GM11168 (cell line): ENCODE data around the gene NSD2.

Experiments
- in situ Hi-C: fragments of 300-500 bp; cut with MboI; formaldehyde crosslinking; loops from one replicate; pipeline ENCODE4 v1.12.0; 2022; ENCODE audit warnings: low sequenced_read_pairs; ENCODE audit not compliant: unreplicated experiment

Gene NSD2

DNA sequence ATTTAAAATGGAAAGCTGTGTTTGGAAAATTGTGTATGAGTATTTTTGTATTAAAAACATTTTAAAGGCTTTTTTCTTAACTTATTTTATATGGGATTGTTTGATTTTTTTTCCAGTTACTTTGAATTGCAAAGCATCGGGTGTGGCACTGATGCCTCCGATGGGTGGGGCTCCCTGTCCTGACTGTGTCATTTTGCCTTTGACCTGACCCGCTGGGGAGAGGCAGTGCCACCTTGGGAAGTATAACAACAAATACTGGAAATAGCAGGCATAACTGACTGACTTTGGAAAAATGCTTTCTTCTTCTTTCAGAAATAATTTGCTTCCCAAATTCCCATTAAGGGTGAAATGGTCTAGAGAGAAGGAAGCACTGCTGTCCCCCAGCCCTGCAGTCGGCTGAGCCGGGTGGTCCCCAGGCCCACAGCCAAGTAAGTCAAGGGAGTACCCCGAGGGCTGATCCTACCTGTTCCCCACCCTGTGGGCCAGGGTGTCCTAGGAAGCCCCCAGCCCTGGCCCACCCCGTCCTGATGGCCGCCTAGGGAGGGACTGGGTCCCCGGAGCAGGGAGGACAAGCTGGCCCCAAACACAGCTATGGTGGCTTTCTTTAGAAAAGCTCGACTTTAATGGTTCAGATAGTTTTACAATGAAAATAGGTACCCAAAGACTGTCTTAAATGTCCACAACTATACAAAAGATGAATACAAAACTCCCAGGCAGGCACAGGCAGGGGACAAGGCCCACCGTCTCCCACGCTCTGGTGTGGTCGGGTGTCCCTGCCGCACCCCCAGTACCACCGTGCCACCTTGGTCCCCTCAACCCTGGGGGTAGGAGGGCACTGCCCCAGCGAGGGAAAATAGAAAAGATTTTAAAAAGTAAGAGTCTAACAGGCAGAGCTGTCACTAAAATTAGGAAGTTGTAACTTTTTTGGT, 111.2 kb downstream of the NSD2 start:
- in situ Hi-C loops, result no loop called here

DNA sequence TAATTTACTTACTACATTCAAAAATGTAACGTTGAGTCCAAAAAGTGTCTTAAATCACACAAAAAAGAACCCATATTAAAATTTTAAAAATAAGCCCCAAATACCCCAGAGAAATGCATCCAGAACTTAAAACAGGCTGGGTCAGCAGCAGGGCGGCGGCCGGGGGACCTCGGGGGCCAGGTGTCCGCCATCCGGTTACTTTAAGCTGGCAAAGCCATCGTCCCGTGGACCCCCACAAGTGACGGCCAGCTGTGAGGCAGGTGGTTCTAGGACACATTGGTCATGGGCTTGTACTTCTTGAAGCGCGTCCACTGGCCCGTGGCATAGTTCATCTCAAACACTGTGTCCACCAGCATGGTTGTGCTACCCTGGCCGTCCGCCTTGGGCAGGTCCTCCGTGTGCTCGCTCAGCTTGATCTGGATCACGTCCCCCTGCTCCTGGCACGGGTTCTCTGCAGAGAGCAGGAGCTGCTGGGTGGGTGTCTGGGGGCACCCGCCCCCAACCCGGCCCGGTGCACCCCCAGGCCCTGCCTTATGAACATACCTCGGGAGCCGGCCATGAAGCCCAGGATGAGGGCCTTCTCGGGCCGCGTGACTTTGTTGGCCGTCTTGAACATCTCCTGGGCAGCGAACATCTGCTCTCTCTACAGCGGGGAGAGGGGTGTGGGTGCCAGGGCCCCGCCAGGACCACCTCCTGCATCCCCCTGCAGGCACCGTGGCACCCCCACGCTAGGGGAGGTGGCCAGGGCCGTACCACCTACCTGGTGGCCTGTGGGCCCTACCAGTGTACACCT, 112.1 kb downstream of the NSD2 start:
- in situ Hi-C loops, result no loop called here

DNA sequence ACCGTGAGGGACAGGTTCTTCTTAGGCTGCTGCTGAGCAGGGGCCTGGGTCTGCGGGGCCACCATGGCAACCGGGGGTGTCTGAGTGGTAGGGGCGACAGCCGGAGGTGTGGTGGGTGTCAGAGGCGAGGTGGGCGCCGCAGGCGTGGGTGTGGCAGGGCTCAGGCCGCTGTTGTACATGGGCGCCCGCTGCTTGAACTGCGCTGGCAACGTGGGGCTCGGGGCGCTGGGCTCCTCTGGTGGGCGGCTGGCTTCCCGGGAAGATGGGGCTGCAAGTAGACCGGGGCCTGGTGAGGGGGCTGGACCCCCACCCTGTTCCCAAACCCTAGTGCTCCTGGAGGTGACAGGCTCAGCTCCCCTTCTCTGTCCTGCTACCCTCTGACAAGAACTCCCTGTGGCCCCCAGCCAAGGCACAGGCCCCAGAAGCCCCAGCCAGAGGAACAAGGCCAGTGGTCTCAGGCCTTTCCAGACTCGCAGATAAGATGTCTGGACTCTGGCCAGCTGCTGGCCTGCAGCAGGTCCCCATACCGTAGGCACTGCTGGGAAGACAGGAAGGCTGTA, 112.7 kb downstream of the NSD2 start:
- in situ Hi-C loops, result no loop called here

DNA sequence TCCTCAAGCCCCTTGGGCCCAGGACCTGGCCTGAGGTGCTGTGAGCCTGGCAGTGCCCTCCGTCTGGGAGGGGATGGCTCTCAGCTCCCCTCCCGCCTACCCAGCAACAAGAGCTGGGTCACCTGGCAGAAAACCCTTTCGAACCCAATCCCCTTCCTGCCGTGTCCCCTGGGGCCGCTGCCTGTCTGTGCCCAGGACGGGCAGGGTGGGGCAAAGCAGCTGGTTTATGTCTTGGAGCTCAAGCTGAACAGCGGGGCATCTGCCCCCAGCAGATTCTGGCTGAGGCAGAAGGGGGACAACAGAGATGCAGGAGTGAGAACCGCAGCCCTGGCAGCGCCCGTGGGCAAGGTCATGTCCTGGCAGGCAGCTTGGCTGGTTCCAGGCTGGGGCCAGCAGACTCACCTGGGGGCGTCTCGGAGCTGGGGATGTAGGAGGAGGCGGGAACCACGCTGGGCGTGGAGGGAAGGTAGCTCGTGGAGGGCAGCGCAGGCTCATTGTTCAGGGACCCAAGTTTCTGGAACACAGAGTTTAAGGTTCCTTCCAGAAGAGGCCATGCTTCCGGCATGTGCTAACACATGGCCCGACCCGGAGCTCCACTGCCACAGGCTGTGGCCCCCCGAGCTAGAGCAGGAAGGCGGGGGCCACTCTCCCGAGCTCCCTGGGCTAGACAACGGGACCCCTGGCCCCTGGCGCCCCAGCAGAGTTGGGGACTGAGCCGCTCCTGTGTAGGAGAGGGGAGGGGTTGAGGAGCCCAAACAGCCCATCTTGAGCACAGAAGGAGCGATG, 113.4 kb downstream of the NSD2 start:
- in situ Hi-C loops, result no loop called here

DNA sequence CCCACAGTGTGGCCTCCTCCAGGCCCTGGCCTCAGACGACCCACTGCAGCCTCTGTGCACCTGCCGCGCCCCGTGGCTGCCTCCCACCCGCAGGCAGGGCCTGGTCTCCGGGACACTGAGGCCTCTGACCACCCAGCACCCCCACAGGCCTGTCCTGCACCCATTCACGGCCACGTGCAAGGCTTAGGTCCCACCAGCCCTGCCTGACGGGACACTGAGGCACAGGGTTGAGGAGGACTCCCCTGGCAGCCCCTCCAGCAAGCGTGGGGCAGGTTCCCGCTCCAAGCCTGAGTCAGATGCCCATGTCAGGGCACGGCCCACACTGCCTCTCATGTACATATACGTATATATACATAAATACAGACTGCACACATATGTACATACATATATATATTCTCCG, 114.1 kb downstream of the NSD2 start:
- in situ Hi-C loops, result no loop called here

DNA sequence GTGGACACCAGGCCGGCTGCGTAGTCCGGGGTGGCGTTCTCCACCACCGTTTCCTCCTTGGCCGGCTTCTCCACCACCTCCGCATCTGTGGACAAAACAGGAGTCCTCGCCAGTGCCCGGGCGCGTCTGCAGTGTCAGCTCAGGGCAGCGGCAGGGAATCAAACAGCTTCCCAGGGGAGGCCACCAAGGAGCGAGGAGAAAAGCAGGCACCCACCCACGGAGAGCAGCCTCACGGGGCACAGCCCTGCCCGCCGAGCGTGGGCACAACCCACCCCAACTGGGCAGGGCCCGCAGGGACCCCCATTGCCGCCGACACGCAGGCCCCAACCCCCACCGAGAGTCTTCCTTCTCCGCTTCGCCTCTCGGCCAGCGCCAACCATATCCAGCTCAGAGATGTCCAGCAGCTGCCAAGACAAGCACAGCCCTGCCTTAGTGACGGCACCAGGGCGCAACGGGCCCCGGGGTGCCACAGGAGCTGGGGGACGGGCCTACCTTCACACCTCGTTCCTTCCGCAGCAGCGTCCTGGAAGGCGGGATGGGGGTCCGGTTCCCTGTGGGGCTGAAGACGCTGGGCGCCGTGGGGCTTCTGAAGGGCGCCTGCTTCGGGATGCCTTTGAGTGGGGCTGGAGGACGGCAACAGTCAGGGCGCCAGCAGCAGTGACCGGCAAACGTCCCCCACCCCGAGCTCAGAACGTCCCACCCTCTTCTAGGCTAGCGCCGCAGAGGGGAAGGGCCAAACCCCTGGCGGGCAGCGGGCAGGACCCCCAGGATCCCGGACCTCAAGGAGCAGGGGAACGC, 114.8 kb downstream of the NSD2 start:
- in situ Hi-C loops, result no loop called here

DNA sequence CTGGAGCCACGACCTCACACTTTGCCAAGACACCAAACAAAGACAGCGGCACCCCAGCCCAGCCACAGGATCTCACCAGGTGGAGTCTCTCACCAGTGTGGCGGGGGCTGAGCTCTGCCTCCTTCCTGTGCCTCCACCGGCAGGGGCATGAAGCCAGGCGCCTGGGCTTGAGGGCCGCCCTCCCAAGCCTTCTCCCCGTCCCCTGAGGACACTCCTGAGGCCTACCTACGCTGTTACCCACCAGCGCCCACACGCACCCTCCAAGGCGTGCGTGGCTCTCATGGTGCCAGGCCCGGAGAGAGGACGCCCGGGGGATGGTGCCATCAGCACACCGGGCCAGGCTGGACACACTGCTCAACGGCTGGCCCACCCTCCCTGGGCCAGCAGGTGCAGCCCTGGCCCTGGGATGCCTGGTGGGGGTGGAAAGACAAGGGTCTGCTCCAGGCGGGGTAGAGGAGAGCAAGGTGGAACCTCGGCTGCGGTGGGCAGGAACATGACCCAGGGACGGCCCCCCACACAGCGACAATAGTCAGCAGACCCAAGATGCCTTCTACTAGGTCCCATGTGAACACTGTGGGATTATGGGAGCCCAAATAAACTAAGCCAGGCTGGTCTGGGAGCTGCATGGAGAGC, 115.5 kb downstream of the NSD2 start:
- in situ Hi-C loops, result no loop called here

DNA sequence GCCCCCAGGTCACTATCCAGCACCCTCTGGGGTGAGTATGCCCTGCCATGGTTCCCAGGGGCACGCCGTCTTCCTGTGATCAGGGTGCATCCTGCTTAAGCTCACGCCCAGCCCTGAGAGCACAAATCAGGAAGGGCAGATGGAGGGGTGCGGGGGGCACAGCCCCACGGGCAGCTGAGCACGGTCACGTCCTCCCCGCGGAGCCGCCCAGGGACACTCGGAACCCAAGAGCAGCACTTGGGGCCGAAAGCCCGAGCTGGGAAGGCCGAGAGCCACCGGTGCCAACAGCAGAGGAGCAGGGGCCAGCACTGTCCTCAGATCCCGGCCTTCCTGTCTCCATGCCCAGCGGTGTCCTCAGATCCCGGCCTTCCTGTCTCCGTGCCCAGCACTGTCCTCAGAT, 116.1 kb downstream of the NSD2 start:
- in situ Hi-C loops, result no loop called here

DNA sequence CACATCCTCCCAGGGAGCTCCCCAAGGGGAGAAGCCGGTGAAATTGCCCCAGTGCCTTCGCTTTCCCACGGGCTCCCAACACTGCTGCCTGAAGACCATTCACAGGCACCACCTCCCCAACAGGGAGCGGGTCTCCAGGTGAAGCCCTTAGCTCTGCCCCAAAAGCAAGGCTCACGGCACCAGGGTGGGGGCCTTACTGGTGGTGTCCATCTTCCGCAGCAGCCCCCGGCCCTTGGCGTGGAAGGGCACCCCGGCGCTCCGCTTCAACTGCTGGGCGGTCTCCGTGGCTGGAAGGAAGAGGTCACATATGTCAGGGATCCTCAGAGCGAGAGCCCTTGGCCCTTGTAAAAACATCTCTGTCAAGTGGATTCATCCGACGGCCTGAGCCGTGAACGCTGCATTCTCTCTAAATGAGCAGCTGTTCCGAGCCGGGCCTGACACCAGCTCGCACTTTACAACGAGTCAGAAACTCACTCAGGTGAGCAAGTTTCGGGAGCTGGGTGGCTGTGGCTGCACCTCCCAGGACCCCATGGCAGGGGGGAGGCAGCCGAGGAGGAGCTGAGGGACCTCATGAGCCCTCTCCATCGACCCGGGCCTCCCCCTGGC, 116.6 kb downstream of the NSD2 start:
- in situ Hi-C loops, result no loop called here

DNA sequence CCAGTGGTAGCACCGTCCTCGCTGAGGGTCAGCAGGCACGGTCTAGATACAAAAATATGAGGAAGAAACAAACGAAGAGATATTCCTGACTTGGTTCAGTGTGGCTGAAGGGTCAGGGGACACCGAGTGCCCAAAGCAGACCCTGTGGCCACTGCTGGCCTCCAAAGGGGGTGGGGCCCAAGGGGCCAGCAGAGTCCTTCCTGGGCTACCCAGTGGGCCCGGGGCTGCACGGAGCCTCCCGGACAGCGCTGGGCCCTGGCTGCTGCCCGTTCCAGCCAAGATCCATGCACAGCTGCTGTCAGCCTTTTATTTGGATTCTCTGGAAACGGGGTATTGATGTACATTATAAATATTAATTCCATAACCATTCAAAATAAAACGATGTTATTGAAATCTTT, 117.1 kb downstream of the NSD2 start:
- in situ Hi-C loops, result no loop called here

DNA sequence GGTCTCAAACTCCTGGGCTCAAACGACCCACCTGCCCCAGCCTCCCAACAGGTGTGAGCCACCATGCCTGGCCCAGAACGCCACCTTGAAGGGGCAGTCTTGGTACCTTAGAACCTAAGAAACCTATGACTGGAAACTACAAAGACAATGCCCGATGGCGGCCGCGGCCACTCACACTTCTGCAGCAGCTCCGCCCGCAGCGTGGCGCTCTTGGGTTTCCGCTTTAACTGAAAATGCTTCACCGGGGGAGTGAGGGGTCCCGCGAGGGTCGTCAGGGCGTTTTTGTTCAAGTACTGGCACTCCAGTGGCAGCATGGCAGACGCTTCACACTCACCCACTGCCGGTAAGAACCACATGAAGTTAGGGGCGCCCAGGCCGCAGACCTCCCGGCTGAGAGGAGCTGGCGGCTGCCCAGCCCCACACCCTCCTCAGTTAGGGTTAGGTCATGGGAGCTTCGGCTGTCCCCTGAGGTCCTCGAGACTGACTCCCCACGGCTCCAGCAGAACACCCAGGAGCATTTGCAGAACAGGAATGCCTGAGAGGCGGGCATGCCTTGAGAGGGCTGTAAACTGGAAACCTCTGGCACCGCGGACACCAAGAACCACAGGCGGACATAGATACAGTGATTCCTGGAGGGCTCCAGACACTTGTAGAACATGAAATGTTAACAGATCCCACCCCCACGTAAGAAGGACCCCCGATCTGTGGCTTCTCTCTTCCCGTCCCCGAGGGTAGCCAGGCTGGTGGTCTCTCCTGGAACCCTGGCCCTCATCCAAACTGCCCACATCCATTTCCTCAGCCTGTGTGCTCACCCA, 118.5 kb downstream of the NSD2 start:
- in situ Hi-C loops, result no loop called here

DNA sequence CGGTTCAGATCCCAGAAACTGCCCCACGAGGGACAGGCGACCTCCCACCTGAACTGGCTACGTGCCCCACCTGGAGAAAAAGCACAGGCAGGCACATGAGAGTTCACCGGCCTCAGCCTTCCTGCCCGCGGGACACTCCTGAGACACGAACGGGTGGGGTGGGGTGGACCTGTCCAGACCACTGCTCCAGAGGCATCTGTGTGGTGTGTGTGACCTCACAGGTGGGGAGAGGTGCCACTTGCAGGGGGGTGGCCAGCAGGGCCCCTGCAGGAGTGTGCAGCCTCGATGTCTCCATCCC, 119.1 kb downstream of the NSD2 start:
- in situ Hi-C loops, result no loop called here

DNA sequence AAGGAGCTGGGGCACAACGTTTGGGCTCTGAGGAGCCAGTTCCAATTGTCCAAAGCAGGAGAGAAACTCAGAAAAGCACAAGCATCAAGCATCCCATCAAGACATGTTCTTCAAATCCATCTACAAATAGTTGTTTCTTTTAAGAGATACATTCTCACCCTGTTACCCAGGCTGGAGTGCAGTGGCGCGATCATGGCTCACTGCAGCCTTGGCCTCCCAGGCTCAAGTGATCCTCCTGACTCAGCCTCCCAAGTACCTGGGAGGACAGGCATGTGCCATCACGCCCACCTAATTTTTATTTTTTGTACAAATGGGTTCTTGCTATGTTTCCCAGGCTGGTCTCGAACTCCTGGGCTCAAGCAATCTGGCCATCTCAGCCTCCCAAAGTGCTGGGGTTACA, 119.5 kb downstream of the NSD2 start:
- in situ Hi-C loops, result no loop called here

DNA sequence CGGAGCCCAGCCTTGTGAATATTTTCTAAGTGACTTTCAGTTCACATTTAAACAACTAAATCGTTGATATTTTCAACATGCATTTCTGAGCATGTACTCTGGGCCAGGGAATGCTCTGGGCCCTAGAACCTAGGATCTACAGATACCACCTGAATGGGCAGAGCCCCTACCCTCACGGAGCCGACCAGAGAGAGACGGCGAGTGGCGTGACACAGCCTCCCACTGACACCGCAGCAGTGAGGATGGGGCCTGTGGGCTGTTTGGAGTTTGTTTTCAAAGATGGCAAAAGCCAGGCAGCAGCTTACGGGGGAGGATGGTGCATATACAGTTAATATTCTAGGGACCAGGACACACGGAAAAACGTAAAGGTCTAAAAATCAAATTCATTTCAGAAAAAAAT, 119.9 kb downstream of the NSD2 start:
- in situ Hi-C loops, result no loop called here

DNA sequence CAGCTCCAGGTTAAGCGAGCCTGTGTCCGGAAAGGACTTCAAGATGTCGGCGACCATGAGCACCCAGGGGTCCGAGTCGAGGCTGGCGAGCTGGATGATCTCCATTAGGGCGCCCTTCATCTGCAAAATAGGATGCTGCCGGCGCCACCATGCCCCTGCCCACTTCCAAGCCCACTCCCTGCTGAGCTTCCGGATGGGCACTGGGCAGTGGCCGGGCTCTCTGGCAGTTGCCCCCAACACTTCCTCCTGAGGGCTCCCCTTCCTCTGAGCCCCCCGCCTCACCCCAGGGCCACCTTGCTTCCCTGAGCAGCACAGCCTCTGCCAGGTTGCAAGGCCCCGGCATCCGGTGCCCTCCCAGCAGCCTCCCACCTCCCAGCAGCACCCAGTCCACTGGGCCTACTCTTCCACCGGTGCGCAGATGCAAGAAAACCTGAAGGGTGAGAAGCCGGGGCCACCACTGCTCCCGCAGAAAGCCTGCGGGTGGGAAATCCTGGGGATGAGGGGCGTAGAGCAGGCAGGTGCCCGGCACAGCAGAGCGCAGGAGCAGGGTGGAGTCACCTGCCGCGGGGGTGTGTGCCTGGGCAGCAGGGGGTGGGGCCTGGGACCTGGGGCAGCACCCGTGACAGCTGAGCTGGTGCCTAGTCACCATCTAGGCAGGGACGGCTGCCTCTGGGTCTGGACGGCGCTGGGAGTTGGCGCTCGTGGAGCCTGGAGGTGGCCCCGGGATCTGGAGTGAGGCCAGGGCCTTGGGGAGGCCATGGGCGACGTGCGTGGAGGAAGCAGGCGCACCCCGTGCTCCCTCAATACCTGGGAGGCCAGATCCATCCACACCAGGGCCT, 120.6 kb downstream of the NSD2 start:
- in situ Hi-C loops, result no loop called here

DNA sequence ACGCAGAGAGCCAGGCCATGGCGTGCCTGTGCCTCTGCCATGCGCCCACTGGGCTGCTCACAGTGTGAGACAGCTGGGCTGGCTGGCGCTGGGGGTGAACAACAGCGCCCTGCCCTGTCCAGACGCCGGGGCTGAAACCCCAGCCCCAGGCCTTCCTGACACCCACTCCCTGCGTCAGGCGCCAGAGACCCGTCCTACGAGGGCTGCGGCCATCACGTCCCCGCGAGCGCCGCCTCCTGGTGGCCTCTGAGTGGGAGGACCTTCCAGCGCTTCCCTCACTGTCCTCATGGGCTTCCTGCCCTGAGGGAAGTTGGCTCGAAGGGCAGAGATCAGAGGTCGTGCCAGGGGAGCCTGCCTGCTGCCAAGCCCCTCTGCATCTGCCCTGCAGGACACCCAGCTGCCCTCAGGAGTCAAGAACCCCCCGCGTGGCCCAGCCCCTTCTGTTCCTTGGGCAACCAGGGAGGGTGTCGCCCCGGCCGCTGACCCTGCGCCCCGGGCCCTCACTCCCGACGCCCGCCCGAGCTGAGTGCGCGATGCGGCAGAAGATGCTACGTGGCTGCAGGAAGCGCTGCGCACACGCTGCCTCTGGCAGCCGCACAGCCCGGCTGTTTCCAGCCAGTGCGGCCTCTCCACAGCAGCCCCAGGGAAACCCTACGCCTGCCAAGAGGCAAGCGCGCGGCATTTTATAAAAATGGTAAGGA, 121.4 kb downstream of the NSD2 start:
- in situ Hi-C loops, result no loop called here

DNA sequence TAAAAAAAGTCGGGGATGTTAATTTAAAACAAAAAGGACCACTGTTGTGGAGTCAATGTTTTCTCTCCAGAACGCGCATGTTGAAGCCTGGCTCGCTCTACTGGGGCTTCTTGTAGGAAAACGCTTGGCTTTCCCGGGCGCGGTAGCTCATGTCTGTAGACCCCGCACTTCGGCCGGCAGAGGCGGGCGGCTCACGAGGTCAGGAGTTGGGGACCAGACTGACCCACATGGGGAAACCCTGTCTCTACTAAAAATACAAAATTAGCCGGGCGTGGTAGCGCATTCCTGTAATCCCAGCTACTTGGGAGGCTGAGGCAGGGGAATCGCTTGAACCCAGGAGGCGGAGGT, 122.0 kb downstream of the NSD2 start:
- in situ Hi-C loops, result no loop called here
